Activated naive CD8-positive, alpha-beta T cell treated with anti-CD3 and anti-CD28 coated beads, Interleukin-2, amount 50 U/mL, for 16 hours (primary cell): ENCODE measurements around the gene APOE.
"Not testable (repeated sequence)": the region's sequence is repeated elsewhere in the genome, so short reads cannot be mapped to it uniquely, and the experiment has no call there.

ENCODE experiments used
- DNase-seq: peaks from one replicate; pipeline ENCODE4 v3.0.0-alpha.2; 2020; ENCODE audit warnings: low read depth, low spot score

APOE gene

GRCh38 chr19:44909775-44910174, 4.2 kb downstream of the APOE start:
- no peak for DNase-seq

- DNase-seq, result not testable (repeated sequence)
Measured at GRCh38 chr19:44911896-44912295, 6.3 kb downstream of the APOE start.

GRCh38 chr19:44912854-44913253, 7.3 kb downstream of the APOE start:
- DNase-seq, result no peak

GRCh38 chr19:44913512-44914432, 8.2 kb downstream of the APOE start:
- DNase-seq, result not testable (repeated sequence)

- peak; percentile 57 for DNase-seq
Measured at GRCh38 chr19:44914433-44915206, 9.0 kb downstream of the APOE start, which contains the start of gene APOC1. Gene APOC1, plus strand, starts transcription at chr19:44914608. Its CDS starts 284 bp downstream, at chr19:44914892.

- DNase-seq, result no peak
Measured at GRCh38 chr19:44924243-44924725, 18.7 kb downstream of the APOE start.

- DNase-seq, result no peak
Measured at GRCh38 chr19:44925114-44925891, 19.7 kb downstream of the APOE start.

GRCh38 chr19:44926245-44927077, 20.9 kb downstream of the APOE start:
- DNase-seq, result not testable (repeated sequence)

GRCh38 chr19:44927746-44928145, 22.1 kb downstream of the APOE start:
- DNase-seq, result no peak

- DNase-seq, result no peak
Measured at GRCh38 chr19:44930088-44930487, 24.5 kb downstream of the APOE start.

GRCh38 chr19:44931541-44931940, 25.9 kb downstream of the APOE start:
- DNase-seq, result no peak

GRCh38 chr19:44939668-44940067, 34.1 kb downstream of the APOE start:
- no peak for DNase-seq

- no peak for DNase-seq
Measured at GRCh38 chr19:44942067-44942571, 36.5 kb downstream of the APOE start, which contains the start of gene APOC4. Gene APOC4, plus strand, starts transcription at chr19:44942237. Its CDS starts 41 bp downstream, at chr19:44942278.

GRCh38 chr19:44943801-44944249, 38.2 kb downstream of the APOE start:
- DNase-seq, result no peak

- no peak for DNase-seq
Measured at GRCh38 chr19:44947041-44947581, 41.5 kb downstream of the APOE start.

GRCh38 chr19:44948237-44948636, 42.6 kb downstream of the APOE start:
- no peak for DNase-seq

- DNase-seq, result no peak
Measured at GRCh38 chr19:44948763-44949374, 43.3 kb downstream of the APOE start.

GRCh38 chr19:44949550-44949949, 44.0 kb downstream of the APOE start:
- no peak for DNase-seq
